PFSK-1 (cell line): Measurements from ENCODE around the gene C16orf74.

Experiments used
- FOXP2 ChIP-seq: optimal IDR thresholded peaks from 2 replicates; pipeline ENCODE3; 2011; ENCODE audit warnings: borderline replicate concordance, control low read depth, inconsistent platforms; ENCODE audit not compliant: insufficient read depth; ENCODE audit errors: extremely low read length, extremely low read depth
- POLR2AphosphoS5 ChIP-seq: IDR thresholded peaks from 2 replicates; pipeline ENCODE4 v1.6.1; 2012; ENCODE audit warnings: low read depth, mild to moderate bottlenecking, control low read depth, low read length, moderate library complexity
- SIN3A ChIP-seq: IDR thresholded peaks from 2 replicates; pipeline ENCODE4 v1.6.1; 2012; ENCODE audit warnings: mild to moderate bottlenecking, low read length, moderate library complexity, borderline replicate concordance; ENCODE audit not compliant: insufficient read depth
- TAF1 ChIP-seq: IDR thresholded peaks from 2 replicates; pipeline ENCODE4 v1.6.1; 2012; ENCODE audit warnings: low read length, control low read depth, borderline replicate concordance; ENCODE audit not compliant: insufficient read depth
- TF ChIP-seq, protein P1 (sequence below), 2 experiments: IDR thresholded peaks; 2 replicates each; pipeline versions ENCODE4 v1.6.1 to v1.8.0; 2011 to 2012; ENCODE audit warnings: low read depth in 2 of 2, low read length in 2 of 2, control low read depth in 1 of 2, inconsistent platforms in 1 of 2, mild to moderate bottlenecking in 1 of 2, moderate library complexity in 1 of 2; ENCODE audit not compliant: insufficient read depth in 1 of 2

The C16orf74 gene

DNA sequence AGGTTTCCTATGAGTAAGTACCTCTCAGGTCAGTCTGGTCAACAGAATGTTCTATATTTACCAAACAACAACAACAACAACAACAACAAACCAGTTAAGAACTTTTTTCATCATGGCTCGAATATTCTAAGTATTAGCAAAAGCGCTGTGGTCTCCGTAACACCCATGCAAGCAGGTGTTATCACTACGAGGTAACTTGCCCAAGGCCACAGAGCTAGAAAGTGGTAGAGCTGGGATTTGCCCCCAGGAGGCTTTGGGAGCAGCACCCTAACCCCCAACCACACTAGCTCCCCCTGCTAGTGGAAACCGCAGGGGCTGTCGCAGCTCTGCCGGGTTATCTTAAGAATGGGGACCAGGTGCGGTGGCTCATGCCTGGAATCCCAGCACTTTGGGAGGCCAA is 23.9 kb upstream of the C16orf74 start:
- no peak for TF ChIP-seq SIN3A
- no peak for TF ChIP-seq TAF1
- TF ChIP-seq POLR2AphosphoS5, result no peak
- TF ChIP-seq, protein P1, sequence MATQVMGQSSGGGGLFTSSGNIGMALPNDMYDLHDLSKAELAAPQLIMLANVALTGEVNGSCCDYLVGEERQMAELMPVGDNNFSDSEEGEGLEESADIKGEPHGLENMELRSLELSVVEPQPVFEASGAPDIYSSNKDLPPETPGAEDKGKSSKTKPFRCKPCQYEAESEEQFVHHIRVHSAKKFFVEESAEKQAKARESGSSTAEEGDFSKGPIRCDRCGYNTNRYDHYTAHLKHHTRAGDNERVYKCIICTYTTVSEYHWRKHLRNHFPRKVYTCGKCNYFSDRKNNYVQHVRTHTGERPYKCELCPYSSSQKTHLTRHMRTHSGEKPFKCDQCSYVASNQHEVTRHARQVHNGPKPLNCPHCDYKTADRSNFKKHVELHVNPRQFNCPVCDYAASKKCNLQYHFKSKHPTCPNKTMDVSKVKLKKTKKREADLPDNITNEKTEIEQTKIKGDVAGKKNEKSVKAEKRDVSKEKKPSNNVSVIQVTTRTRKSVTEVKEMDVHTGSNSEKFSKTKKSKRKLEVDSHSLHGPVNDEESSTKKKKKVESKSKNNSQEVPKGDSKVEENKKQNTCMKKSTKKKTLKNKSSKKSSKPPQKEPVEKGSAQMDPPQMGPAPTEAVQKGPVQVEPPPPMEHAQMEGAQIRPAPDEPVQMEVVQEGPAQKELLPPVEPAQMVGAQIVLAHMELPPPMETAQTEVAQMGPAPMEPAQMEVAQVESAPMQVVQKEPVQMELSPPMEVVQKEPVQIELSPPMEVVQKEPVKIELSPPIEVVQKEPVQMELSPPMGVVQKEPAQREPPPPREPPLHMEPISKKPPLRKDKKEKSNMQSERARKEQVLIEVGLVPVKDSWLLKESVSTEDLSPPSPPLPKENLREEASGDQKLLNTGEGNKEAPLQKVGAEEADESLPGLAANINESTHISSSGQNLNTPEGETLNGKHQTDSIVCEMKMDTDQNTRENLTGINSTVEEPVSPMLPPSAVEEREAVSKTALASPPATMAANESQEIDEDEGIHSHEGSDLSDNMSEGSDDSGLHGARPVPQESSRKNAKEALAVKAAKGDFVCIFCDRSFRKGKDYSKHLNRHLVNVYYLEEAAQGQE (IDR thresholded peaks at IDR 0.05; ENCODE audit: insufficient read depth in 1 of 2, low read depth in 2 of 2, low read length in 2 of 2), result no peak
- TF ChIP-seq FOXP2, result no peak

DNA sequence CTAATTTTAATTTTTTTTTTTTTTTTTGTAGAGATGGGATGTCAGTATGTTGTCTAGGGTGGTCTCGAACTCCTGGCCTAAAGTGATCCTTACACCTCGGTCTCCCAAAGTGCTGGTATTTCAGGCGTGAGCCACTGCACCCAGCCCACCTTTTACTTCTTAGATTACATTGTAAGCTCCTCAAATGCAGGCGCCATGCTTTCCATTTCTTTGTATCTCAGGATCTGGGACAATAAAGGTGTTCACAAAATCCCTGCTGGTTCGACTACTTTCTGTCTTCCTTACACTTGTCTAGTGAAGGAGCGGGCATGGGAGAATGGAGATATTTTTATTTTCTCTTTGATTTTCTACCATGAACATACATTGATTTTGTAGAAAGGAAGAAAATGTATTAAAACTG is 23.2 kb upstream of the C16orf74 start:
- TF ChIP-seq FOXP2, result no peak
- TF ChIP-seq, protein P1 (IDR thresholded peaks at IDR 0.05; ENCODE audit: insufficient read depth in 1 of 2, low read depth in 2 of 2, low read length in 2 of 2), result no peak
- no peak for TF ChIP-seq POLR2AphosphoS5
- TF ChIP-seq TAF1, result no peak
- no peak for TF ChIP-seq SIN3A

DNA sequence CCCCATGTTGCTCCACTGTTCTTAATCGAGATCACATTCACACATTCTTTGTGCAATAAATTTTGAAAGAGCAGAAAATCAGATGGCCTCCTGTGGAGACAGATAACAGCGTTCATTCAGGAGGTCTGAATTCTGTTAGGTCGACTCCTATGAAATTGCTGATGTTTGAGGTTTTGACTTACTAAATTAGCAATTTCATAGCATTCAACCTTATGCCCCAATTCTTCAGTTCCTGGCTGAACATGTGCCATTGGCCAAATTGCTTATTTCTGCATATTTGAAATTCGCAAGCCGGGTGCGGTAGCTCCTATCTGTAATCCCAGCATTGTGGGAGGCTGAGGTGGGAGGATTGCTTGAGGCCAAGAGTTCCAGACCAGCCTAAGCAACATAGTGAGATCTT is 22.1 kb upstream of the C16orf74 start:
- no peak for TF ChIP-seq FOXP2
- TF ChIP-seq, protein P1 (IDR thresholded peaks at IDR 0.05; ENCODE audit: insufficient read depth in 1 of 2, low read depth in 2 of 2, low read length in 2 of 2), result no peak
- no peak for TF ChIP-seq TAF1
- no peak for TF ChIP-seq SIN3A
- no peak for TF ChIP-seq POLR2AphosphoS5

DNA sequence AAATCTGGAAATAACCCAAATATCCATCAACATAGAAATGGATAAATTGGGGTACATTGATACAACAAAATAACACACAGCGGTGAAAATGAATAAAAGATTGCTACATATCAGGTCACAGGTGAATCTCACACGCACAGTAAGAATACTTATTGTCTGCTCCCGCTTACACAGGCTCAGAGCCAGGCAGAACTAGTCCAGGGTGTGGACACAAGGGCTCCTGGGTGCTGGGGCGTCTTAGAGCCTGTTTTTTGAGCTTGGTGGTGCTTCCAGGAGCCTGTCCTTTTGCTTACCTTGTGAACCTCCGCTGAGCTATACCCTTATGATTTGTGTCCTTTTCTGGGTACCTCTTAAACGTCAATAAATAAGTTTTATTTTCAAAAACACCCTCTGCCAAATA is 19.8 kb upstream of the C16orf74 start:
- TF ChIP-seq, protein P1 (IDR thresholded peaks at IDR 0.05; ENCODE audit: insufficient read depth in 1 of 2, low read depth in 2 of 2, low read length in 2 of 2), result no peak
- TF ChIP-seq SIN3A (no peak), POLR2AphosphoS5 (no peak), FOXP2 (no peak), TAF1 (no peak)

DNA sequence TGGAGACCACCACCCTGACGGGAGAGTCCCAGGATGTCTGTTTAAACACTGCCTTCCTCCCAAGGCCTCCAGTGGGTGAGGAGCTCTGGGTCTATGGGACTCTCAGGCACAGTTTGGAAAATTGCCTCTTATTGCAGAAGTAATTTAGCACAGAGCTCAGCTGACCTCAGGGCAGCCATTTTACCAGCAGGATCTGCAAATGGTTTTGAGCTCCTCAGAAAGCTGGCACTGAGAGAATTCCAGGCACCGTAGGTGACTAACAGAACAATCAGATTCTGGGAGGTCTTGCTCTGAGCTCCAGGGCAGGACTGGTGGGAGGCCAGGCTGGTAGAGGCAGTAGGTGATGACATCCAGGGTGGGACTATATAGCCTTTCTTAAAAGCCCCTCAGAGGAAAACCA is 17.3 kb upstream of the C16orf74 start:
- TF ChIP-seq FOXP2, result no peak
- TF ChIP-seq, protein P1 (IDR thresholded peaks at IDR 0.05; ENCODE audit: insufficient read depth in 1 of 2, low read depth in 2 of 2, low read length in 2 of 2), result no peak
- TF ChIP-seq TAF1, result no peak
- no peak for TF ChIP-seq POLR2AphosphoS5
- no peak for TF ChIP-seq SIN3A
